Measurements from ENCODE around the gene ARHGAP25. TPM values are rescaled to one million over a fixed set of nuclear protein-coding genes. Genes with fewer than 3 reads are reported as not detected.

ARHGAP25 gene
- total and polyA plus RNA-seq, 2 donors (not counting 3 experiments of a cell fraction or from before 2014, with no cell fraction given) = 0.50 to 2.0 TPM

GRCh38 chr2:68768951-68769350, 34.3 kb downstream of the ARHGAP25 start:
- H3K4me3 ChIP-seq (replicated peaks in 1 of 3; ENCODE audit: insufficient read depth in 1 of 3, low read depth in 1 of 3, low read length in 3 of 3) = no peak overlapping the region
- H3K27me3 ChIP-seq (ENCODE audit: control insufficient read depth in 2 of 2, insufficient read depth in 2 of 2, low read length in 2 of 2) = peaks cover 0 to 5% of the 10 kb centered on the region in 2 experiments
- peaks cover 12% of the 10 kb centered on the region for H3K4me1 ChIP-seq (ENCODE audit: control insufficient read depth, extremely low read depth, insufficient read depth, low read length)
- CTCF ChIA-PET = interaction anchor here (1.1 to 1.5 kb wide), 3 partner anchors 17 to 79 kb away, joined by 3 to 4 read pairs (median 3); no protein-coding TSS in a partner anchor
- H4K20me1 ChIP-seq (replicated peaks; ENCODE audit: control insufficient read depth, extremely low read depth, insufficient read depth, low read length) = no peaks in the 10 kb centered on the region
- no peaks in the 10 kb centered on the region for H3K79me2 ChIP-seq (ENCODE audit: control insufficient read depth, insufficient read depth, low read length)
- no peaks in the 10 kb centered on the region for H3K36me3 ChIP-seq (ENCODE audit: control insufficient read depth in 2 of 2, extremely low read depth in 1 of 2, insufficient read depth in 2 of 2, low read length in 2 of 2)
- POLR2A ChIA-PET = no interaction called here
- FAIRE-seq (no peak), DNase-seq (ENCODE audit: low read depth, low spot score) (no peak)
- intact Hi-C loops (cut with micrococcal nuclease) (no loop called here), dilution Hi-C loops (cut with MboI; ENCODE audit: extremely low pct_ligation_motif_present, low sequenced_read_pairs) (no loop called here)
- no peak overlapping the region for H3K4me2 ChIP-seq (ENCODE audit: insufficient read depth, low read length)
- H3K27ac ChIP-seq (ENCODE audit: insufficient read depth, low read depth, low read length) = no peak overlapping the region
- no TSS peak for BruUV-seq (replicated peaks)
- no peak for TF ChIP-seq JUN (IDR thresholded peaks at IDR 0.05; ENCODE audit: borderline replicate concordance, insufficient read depth, insufficient read length, low read depth)
- TF ChIP-seq POLR2AphosphoS5 (IDR thresholded peaks at IDR 0.05; ENCODE audit: insufficient read depth, low read depth, low read length) = no peak
- no peak for TF ChIP-seq MYC (IDR thresholded peaks at IDR 0.05; ENCODE audit: low read depth, low read length)
- no peak for TF ChIP-seq EZH2 (IDR thresholded peaks at IDR 0.05; ENCODE audit: borderline replicate concordance, low read depth, low read length, severe bottlenecking)
- TF ChIP-seq CTCF (IDR thresholded peaks at IDR 0.05; ENCODE audit: extremely low read depth in 1 of 2, insufficient read depth in 1 of 2, low read depth in 1 of 2, low read length in 2 of 2) = no peak
- TF ChIP-seq POLR2A (IDR thresholded peaks at IDR 0.05; ENCODE audit: low read depth, low read length) = no peak
- no peak for TF ChIP-seq MAX (IDR thresholded peaks at IDR 0.05; ENCODE audit: insufficient read depth, insufficient read length)
- TF ChIP-seq GATA2 (IDR thresholded peaks at IDR 0.05; ENCODE audit: insufficient read depth, insufficient read length, low read depth, low read length) = no peak
- TF ChIP-seq FOS (IDR thresholded peaks at IDR 0.05; ENCODE audit: borderline replicate concordance, insufficient read depth, low read length) = no peak
- H2AFZ ChIP-seq (ENCODE audit: low read depth, low read length) = no peak overlapping the region
- H3K9me3 ChIP-seq (replicated peaks; ENCODE audit: control insufficient read depth, insufficient read depth, low read length) = no peaks in the 10 kb centered on the region
- no peaks in the 10 kb centered on the region for H3K9me1 ChIP-seq (replicated peaks; ENCODE audit: control insufficient read depth, extremely low read depth, insufficient read depth, low read length)
- H3K9ac ChIP-seq (replicated peaks; ENCODE audit: extremely low read depth, insufficient read depth, low read length) = no peak overlapping the region

All from endothelial cell of umbilical vein (primary cell).